ENCODE results near the gene SORBS1.

SORBS1 gene

GRCh38 chr10:95542761-95543160 lies 18.4 kb downstream of the SORBS1 start:
- in situ Hi-C loops (cut with HindIII; ENCODE audit: low sequenced_read_pairs) = no loop called here

GRCh38 chr10:95542330-95542729 lies 18.8 kb downstream of the SORBS1 start:
- in situ Hi-C loops (cut with HindIII; ENCODE audit: low sequenced_read_pairs) = no loop called here

- in situ Hi-C loops (cut with HindIII; ENCODE audit: low sequenced_read_pairs) = no loop called here
Measured at GRCh38 chr10:95540514-95541052, 20.6 kb downstream of the SORBS1 start.

- in situ Hi-C loops (cut with HindIII; ENCODE audit: low sequenced_read_pairs) = no loop called here
Measured at GRCh38 chr10:95539560-95540284, 21.4 kb downstream of the SORBS1 start.

- in situ Hi-C loops (cut with HindIII; ENCODE audit: low sequenced_read_pairs) = no loop called here
Measured at GRCh38 chr10:95538412-95538811, 22.8 kb downstream of the SORBS1 start.

- in situ Hi-C loops (cut with HindIII; ENCODE audit: low sequenced_read_pairs) = no loop called here
Measured at GRCh38 chr10:95537542-95537927, 23.6 kb downstream of the SORBS1 start.

GRCh38 chr10:95536894-95537541 lies 24.2 kb downstream of the SORBS1 start:
- in situ Hi-C loops (cut with HindIII; ENCODE audit: low sequenced_read_pairs) = no loop called here

GRCh38 chr10:95536017-95536416 lies 25.2 kb downstream of the SORBS1 start:
- in situ Hi-C loops (cut with HindIII; ENCODE audit: low sequenced_read_pairs) = no loop called here

GRCh38 chr10:95535526-95535925 lies 25.6 kb downstream of the SORBS1 start:
- in situ Hi-C loops (cut with HindIII; ENCODE audit: low sequenced_read_pairs) = no loop called here

- in situ Hi-C loops (cut with HindIII; ENCODE audit: low sequenced_read_pairs) = no loop called here
Measured at GRCh38 chr10:95533590-95533989, 27.6 kb downstream of the SORBS1 start.

GRCh38 chr10:95532536-95532935 lies 28.6 kb downstream of the SORBS1 start:
- in situ Hi-C loops (cut with HindIII; ENCODE audit: low sequenced_read_pairs) = no loop called here

- in situ Hi-C loops (cut with HindIII; ENCODE audit: low sequenced_read_pairs) = no loop called here
Measured at GRCh38 chr10:95531994-95532399, 29.2 kb downstream of the SORBS1 start.

GRCh38 chr10:95531058-95531809 lies 29.9 kb downstream of the SORBS1 start:
- in situ Hi-C loops (cut with HindIII; ENCODE audit: low sequenced_read_pairs) = no loop called here

- in situ Hi-C loops (cut with HindIII; ENCODE audit: low sequenced_read_pairs) = no loop called here
Measured at GRCh38 chr10:95530561-95530960, 30.6 kb downstream of the SORBS1 start.

GRCh38 chr10:95530029-95530428 lies 31.1 kb downstream of the SORBS1 start:
- in situ Hi-C loops (cut with HindIII; ENCODE audit: low sequenced_read_pairs) = no loop called here

- in situ Hi-C loops (cut with HindIII; ENCODE audit: low sequenced_read_pairs) = no loop called here
Measured at GRCh38 chr10:95526044-95526443, 35.1 kb downstream of the SORBS1 start.

GRCh38 chr10:95525033-95525418 lies 36.1 kb downstream of the SORBS1 start:
- in situ Hi-C loops (cut with HindIII; ENCODE audit: low sequenced_read_pairs) = no loop called here

- in situ Hi-C loops (cut with HindIII; ENCODE audit: low sequenced_read_pairs) = no loop called here
Measured at GRCh38 chr10:95524358-95525032, 36.7 kb downstream of the SORBS1 start.

- in situ Hi-C loops (cut with HindIII; ENCODE audit: low sequenced_read_pairs) = no loop called here
Measured at GRCh38 chr10:95522117-95522516, 39.1 kb downstream of the SORBS1 start.

- in situ Hi-C loops (cut with HindIII; ENCODE audit: low sequenced_read_pairs) = no loop called here
Measured at GRCh38 chr10:95520617-95521016, 40.6 kb downstream of the SORBS1 start.

Measured in DLD1 (cell line).